Naive B cell (primary cell): ENCODE data around the gene SMAD6. TPM values are rescaled to one million over a fixed set of nuclear protein-coding genes. Genes with fewer than 3 reads are reported as not detected.

Experiments
- ATAC-seq, 2 donors: fragments of 150-1000 bp; cut with Tn5 transposase; 2 replicates each; pipeline ENCODE4 v1.10.0; 2021; ENCODE audit warnings: low read depth in 2 of 2, mild to moderate bottlenecking in 2 of 2, moderate library complexity in 2 of 2
- DNase-seq: peaks from one replicate; pipeline ENCODE4 v3.0.0; 2022
- H3K27ac Mint-ChIP-seq, 6 donors: one replicate each; pipeline ENCODE4 v1.8.0; 2020 to 2022; ENCODE audit warnings: mild to moderate bottlenecking in 6 of 6, mixed read lengths in 6 of 6, moderate library complexity in 5 of 6, inconsistent platforms in 2 of 6
- H3K27me3 Mint-ChIP-seq, 3 donors: one replicate each; pipeline ENCODE4 v1.8.0; 2021 to 2022; ENCODE audit warnings: mixed read lengths in 3 of 3, mild to moderate bottlenecking in 1 of 3
- H3K36me3 Mint-ChIP-seq, 2 donors: one replicate each; pipeline ENCODE4 v1.8.0; 2020 to 2022; ENCODE audit warnings: mixed read lengths in 2 of 2, inconsistent platforms in 1 of 2, mild to moderate bottlenecking in 1 of 2
- H3K4me1 Mint-ChIP-seq, 3 donors: one replicate each; pipeline ENCODE4 v1.8.0; 2020 to 2022; ENCODE audit warnings: mixed read lengths in 3 of 3, inconsistent platforms in 1 of 3, mild to moderate bottlenecking in 1 of 3, moderate library complexity in 1 of 3
- H3K4me3 Mint-ChIP-seq, 8 donors: one replicate each; pipeline ENCODE4 v1.8.0; 2020 to 2022; ENCODE audit warnings: mild to moderate bottlenecking in 8 of 8, mixed read lengths in 8 of 8, moderate library complexity in 8 of 8, inconsistent platforms in 2 of 8
- H3K9me3 Mint-ChIP-seq, 7 donors: one replicate each; pipeline ENCODE4 v1.8.0; 2020 to 2022; ENCODE audit warnings: mixed read lengths in 7 of 7, mild to moderate bottlenecking in 5 of 7, inconsistent platforms in 2 of 7, moderate library complexity in 1 of 7
- polyA plus RNA-seq, 6 donors: library from polyadenylated mRNA; unstranded; fragments of 300-500 nt; fragmentation: Illumina TruSeq; gene quantifications; one replicate each; pipeline ENCODE4 v1.2.3, GENCODE V29; 2021; ENCODE audit warnings: low read depth in 6 of 6

SMAD6 gene
- polyA plus RNA-seq, 6 donors from 2014 or later, result not detected

DNA sequence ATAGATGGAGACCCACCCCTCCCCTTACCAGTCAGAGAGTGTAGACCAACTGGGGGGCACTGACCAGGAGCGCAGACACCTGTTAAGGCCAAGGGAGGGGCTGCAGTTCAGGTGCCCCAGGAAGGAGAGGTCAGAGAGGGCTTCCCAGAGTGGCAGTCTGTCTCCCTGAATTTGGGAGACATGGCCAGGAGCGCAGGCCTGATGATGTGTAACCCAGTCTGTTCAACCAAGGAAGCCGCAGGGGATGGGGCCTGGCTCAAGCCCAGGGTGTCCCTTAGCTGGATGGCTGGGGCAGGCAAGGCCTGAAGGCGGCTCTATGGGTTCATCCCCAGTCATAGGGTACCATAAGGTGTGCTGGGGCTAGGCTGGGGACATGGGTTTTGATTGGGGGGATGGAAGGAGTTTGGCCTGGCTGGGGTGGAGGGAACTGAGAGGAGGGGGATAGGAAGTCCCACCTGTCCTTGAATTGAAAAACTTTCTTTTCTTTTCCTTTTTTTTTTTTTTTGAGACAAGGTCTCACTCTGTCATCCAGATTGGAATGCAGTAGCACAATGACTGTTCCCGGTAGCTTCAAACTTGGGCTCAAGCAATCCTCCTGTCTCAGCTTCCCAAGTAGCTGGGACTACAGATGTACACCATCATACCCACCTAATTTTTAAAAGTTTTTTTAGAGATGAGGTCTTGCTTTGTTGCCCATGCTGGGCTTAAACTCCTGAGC, 75.7 kb downstream of the SMAD6 start:
- ATAC-seq (no peak), DNase-seq (no peak)
- H3K4me1 Mint-ChIP-seq, result peaks cover 0 to 3% (median 0%) of the 10 kb centered on the region in 3 donors
- no peaks in the 10 kb centered on the region for H3K36me3 Mint-ChIP-seq
- H3K27me3 Mint-ChIP-seq, result no peaks in the 10 kb centered on the region
- no peaks in the 10 kb centered on the region for H3K9me3 Mint-ChIP-seq
- H3K27ac Mint-ChIP-seq, result peak overlapping the region in 2 of 6 donors; percentile 67 to 71
- H3K4me3 Mint-ChIP-seq, result no peak overlapping the region

DNA sequence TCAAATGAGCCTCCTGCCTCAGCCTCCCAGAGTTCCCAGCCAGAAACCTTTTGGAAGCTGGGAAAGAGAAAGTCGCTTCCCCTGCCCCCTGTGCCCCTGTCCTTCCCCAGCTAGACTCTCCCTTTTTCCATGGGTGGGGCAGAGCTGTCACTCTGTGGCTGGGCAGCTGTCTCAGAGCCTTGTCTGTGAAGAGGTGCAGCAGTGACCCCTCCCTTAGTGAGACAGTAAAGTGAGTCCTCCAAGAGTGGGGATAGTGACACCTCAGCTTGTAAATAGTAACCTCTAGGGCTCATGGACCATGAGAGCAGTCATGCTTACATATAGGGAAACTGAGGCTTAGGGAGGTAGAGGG, 76.3 kb downstream of the SMAD6 start:
- peaks cover 0 to 3% (median 0%) of the 10 kb centered on the region in 3 donors for H3K4me1 Mint-ChIP-seq
- no peaks in the 10 kb centered on the region for H3K36me3 Mint-ChIP-seq
- ATAC-seq, result no peak
- no peak overlapping the region for H3K4me3 Mint-ChIP-seq
- H3K9me3 Mint-ChIP-seq, result no peaks in the 10 kb centered on the region
- H3K27ac Mint-ChIP-seq, result peak overlapping the region in 1 of 6 donors; percentile 39
- no peak for DNase-seq
- no peaks in the 10 kb centered on the region for H3K27me3 Mint-ChIP-seq

DNA sequence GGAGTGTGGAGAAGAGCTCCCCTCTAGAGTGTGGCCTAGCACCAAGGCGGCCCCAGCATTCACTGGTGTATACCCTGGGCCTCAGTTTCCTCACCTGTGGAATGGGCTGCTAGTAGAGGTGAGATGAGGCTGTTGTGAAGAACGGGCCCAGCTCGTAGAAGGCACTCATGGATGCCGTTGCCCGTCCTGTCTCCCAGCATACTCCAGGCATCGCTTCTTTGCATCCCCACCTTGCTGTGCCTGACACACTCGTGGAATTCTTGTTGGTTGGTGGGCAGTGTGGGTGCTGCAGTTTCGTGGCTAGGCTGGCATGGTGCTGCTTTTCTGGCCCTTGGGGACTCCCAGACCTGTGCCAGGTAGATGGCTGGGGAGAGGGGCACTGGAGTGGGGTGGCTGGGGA, 76.7 kb downstream of the SMAD6 start:
- no peak for ATAC-seq
- H3K9me3 Mint-ChIP-seq, result no peaks in the 10 kb centered on the region

GRCh38 chr15:66779331-66780009, 77.4 kb downstream of the SMAD6 start:
- ATAC-seq, result no peak
- H3K4me1 Mint-ChIP-seq, result peaks cover 0 to 3% (median 0%) of the 10 kb centered on the region in 3 donors
- H3K27me3 Mint-ChIP-seq, result no peaks in the 10 kb centered on the region
- no peak overlapping the region for H3K27ac Mint-ChIP-seq
- H3K36me3 Mint-ChIP-seq, result no peaks in the 10 kb centered on the region
- H3K9me3 Mint-ChIP-seq, result no peaks in the 10 kb centered on the region
- H3K4me3 Mint-ChIP-seq, result peak overlapping the region in 1 of 8 donors; percentile 22
- no peak for DNase-seq

More for the DNA sequence above, 76.7 kb downstream of the SMAD6 start:
- Mint-ChIP-seq H3K4me1 (peaks cover 0 to 3% (median 0%) of the 10 kb centered on the region in 3 donors), H3K36me3 (no peaks in the 10 kb centered on the region), H3K4me3 (no peak overlapping the region), H3K27me3 (no peaks in the 10 kb centered on the region), H3K27ac (no peak overlapping the region)
- DNase-seq, result no peak

GRCh38 chr15:66780172-66780972, 78.3 kb downstream of the SMAD6 start:
- no peaks in the 10 kb centered on the region for H3K9me3 Mint-ChIP-seq
- no peaks in the 10 kb centered on the region for H3K36me3 Mint-ChIP-seq
- H3K27me3 Mint-ChIP-seq, result no peaks in the 10 kb centered on the region
- H3K4me3 Mint-ChIP-seq, result no peak overlapping the region
- peaks cover 0 to 3% (median 0%) of the 10 kb centered on the region in 3 donors for H3K4me1 Mint-ChIP-seq
- no peak for DNase-seq
- H3K27ac Mint-ChIP-seq, result peak overlapping the region in 1 of 6 donors; percentile 52
- no peak for ATAC-seq

- Mint-ChIP-seq H3K27me3 (no peaks in the 10 kb centered on the region), H3K4me3 (no peak overlapping the region), H3K9me3 (no peaks in the 10 kb centered on the region), H3K4me1 (peaks cover 0 to 3% (median 0%) of the 10 kb centered on the region in 3 donors), H3K27ac (no peak overlapping the region), H3K36me3 (no peaks in the 10 kb centered on the region)
- ATAC-seq (no peak), DNase-seq (no peak)
Observed at GRCh38 chr15:66780973-66781718, 79.1 kb downstream of the SMAD6 start.

GRCh38 chr15:66782785-66783184, 80.7 kb downstream of the SMAD6 start:
- DNase-seq (no peak), ATAC-seq (no peak)
- Mint-ChIP-seq H3K4me1 (peaks cover 0 to 3% (median 0%) of the 10 kb centered on the region in 3 donors), H3K9me3 (no peaks in the 10 kb centered on the region), H3K27me3 (no peaks in the 10 kb centered on the region), H3K4me3 (no peak overlapping the region), H3K27ac (no peak overlapping the region), H3K36me3 (no peaks in the 10 kb centered on the region)

DNA sequence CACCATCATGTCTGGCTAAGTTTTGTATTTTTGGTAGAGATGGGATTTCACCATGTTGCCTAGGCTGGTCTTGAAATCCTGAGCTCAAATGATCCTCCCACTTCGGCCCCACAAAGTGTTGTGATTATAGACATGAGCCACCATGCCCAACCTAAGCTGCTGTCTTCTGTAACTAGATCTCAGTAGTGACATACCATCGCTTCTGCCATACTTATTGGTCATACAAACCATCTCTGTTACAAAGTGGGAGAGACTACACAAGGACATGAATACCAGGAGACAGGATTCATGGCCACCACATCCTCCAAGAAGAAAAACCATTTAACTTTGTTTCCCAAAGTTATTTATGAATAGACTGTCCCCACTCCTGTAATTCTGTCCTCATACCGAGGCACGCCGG, 81.3 kb downstream of the SMAD6 start:
- DNase-seq (no peak), ATAC-seq (no peak)
- Mint-ChIP-seq H3K4me1 (peaks cover 0 to 2% (median 0%) of the 10 kb centered on the region in 3 donors), H3K27me3 (no peaks in the 10 kb centered on the region), H3K4me3 (no peak overlapping the region), H3K9me3 (no peaks in the 10 kb centered on the region), H3K27ac (peak overlapping the region in 1 of 6 donors; percentile 39), H3K36me3 (no peaks in the 10 kb centered on the region)

GRCh38 chr15:66783725-66784124, 81.7 kb downstream of the SMAD6 start:
- Mint-ChIP-seq H3K4me1 (no peaks in the 10 kb centered on the region), H3K27me3 (no peaks in the 10 kb centered on the region), H3K4me3 (no peak overlapping the region), H3K27ac (peak overlapping the region in 2 of 6 donors; percentile 39 to 92), H3K9me3 (no peaks in the 10 kb centered on the region), H3K36me3 (no peaks in the 10 kb centered on the region)
- DNase-seq (no peak), ATAC-seq (no peak)

DNA sequence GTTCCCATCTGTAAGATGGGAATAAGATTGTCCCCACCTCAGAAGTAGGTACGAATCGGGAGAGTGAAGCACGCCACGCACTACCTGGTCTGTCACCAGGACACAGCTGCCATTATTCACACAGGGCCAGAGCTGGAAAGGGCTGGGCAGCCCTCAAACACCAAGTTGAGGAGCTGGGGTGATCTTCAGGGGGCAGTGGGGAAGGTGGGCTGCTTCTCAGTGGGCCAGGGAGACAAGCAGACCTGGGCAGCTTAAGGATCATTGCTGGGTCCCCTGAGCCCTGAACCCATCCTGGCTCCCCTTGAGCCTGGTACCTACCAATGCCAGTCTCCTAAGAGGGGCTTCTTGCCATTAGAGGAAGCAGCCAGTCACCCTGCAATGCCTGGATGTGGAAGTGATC, 82.1 kb downstream of the SMAD6 start:
- no peak overlapping the region for H3K27ac Mint-ChIP-seq

DNA sequence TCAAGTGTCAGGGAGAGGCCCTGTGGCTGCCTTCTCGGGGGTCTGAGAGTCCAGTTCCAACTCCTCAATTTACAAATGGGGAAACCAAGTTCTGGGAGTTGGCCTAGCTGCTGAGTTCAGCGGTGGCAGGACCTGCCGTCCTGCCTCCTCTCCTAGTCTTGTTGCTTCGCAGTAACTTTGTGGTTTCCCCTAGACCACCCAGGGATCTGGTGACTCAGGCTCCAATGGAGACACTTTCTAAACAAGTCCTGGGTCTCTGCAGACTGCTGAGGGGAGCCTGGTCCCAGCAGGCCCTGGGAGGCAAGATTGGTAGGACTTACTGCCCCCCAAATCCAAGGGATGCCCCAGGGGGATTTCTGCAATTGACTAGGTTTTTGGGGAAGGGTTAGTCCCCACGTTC, 83.6 kb downstream of the SMAD6 start:
- no peaks in the 10 kb centered on the region for H3K27me3 Mint-ChIP-seq
- H3K9me3 Mint-ChIP-seq, result no peaks in the 10 kb centered on the region
- no peak overlapping the region for H3K27ac Mint-ChIP-seq
- no peak overlapping the region for H3K4me3 Mint-ChIP-seq
- no peak for DNase-seq
- no peak for ATAC-seq
- H3K36me3 Mint-ChIP-seq, result no peaks in the 10 kb centered on the region
- no peaks in the 10 kb centered on the region for H3K4me1 Mint-ChIP-seq

More for the DNA sequence above, 82.1 kb downstream of the SMAD6 start:
- DNase-seq (no peak), ATAC-seq (no peak)
- H3K4me1 Mint-ChIP-seq, result no peaks in the 10 kb centered on the region
- no peaks in the 10 kb centered on the region for H3K36me3 Mint-ChIP-seq
- no peak overlapping the region for H3K4me3 Mint-ChIP-seq
- no peaks in the 10 kb centered on the region for H3K27me3 Mint-ChIP-seq
- no peaks in the 10 kb centered on the region for H3K9me3 Mint-ChIP-seq

- Mint-ChIP-seq H3K4me1 (no peaks in the 10 kb centered on the region), H3K36me3 (no peaks in the 10 kb centered on the region), H3K4me3 (no peak overlapping the region), H3K27ac (no peak overlapping the region), H3K9me3 (no peaks in the 10 kb centered on the region), H3K27me3 (no peaks in the 10 kb centered on the region)
- ATAC-seq (no peak), DNase-seq (no peak)
Observed at GRCh38 chr15:66786222-66786621, 84.2 kb downstream of the SMAD6 start.
